Measurements from ENCODE around the gene GPR149.

DNA sequence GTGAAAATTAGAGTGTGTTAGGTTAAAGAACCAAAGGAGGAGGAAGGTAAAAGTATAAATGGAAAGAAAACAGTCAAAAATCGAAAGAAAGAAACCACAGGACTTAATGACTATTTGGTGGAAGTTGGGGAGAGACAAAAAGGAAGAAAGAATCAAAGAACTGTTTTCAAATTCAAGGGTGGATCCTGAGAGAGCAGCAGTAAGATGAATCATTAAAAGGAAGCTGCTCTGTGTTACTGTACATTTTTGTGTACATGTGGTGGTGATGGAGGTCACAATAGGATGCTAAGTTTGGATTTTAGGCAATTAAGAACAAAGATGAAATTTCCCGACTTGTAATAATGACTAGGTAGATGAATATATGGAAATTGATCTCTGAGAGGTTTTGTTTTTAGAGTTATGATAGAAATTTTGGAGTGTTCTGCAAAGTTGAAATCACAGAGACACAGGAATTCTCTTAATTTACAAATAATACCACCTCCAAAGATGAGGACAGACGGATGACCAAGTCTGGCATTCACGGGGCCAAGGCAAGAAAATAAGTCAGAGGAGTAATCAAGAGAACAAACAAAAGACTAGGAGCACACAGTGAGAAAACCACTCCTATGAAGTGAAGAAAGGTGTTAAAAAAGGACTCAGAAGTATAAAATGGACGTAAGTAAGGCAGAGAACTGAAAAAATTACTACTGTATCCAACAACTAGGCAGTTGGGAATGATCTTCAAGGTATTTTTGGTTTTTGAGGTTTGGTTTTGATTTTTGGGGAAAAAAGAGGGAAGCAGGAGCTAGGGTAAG is 112.8 kb downstream of the GPR149 start:
- TF ChIP-seq CREM (IDR thresholded peaks at IDR 0.05; ENCODE audit: low read depth) (no peak), POLR2AphosphoS5 (IDR thresholded peaks at IDR 0.05; ENCODE audit: low read length) (no peak), TCF7 (IDR thresholded peaks at IDR 0.05; ENCODE audit: borderline replicate concordance) (no peak), NFYA (IDR thresholded peaks at IDR 0.05; ENCODE audit: borderline replicate concordance, low read depth, low read length) (no peak), KDM1A (IDR thresholded peaks at IDR 0.05; ENCODE audit: borderline replicate concordance) (no peak), JUND (IDR thresholded peaks at IDR 0.05; ENCODE audit: low read depth, low read length) (no peak), ETV6 (conservative IDR thresholded peaks at IDR 0.05 in 1 of 2, IDR thresholded peaks at IDR 0.05 in 1 of 2; ENCODE audit: borderline replicate concordance in 1 of 2, low read depth in 1 of 2) (no peak), NRF1 (conservative IDR thresholded peaks at IDR 0.05; ENCODE audit: low read depth, low read length) (no peak)
- TF ChIP-seq, protein P1, sequence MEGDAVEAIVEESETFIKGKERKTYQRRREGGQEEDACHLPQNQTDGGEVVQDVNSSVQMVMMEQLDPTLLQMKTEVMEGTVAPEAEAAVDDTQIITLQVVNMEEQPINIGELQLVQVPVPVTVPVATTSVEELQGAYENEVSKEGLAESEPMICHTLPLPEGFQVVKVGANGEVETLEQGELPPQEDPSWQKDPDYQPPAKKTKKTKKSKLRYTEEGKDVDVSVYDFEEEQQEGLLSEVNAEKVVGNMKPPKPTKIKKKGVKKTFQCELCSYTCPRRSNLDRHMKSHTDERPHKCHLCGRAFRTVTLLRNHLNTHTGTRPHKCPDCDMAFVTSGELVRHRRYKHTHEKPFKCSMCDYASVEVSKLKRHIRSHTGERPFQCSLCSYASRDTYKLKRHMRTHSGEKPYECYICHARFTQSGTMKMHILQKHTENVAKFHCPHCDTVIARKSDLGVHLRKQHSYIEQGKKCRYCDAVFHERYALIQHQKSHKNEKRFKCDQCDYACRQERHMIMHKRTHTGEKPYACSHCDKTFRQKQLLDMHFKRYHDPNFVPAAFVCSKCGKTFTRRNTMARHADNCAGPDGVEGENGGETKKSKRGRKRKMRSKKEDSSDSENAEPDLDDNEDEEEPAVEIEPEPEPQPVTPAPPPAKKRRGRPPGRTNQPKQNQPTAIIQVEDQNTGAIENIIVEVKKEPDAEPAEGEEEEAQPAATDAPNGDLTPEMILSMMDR (IDR thresholded peaks at IDR 0.05 in 2 of 3, conservative IDR thresholded peaks at IDR 0.05 in 1 of 3; ENCODE audit: control insufficient read depth in 2 of 3, extremely low read depth in 1 of 3, insufficient read depth in 1 of 3, low read depth in 3 of 3, low read length in 3 of 3) = no peak
- TF ChIP-seq, protein P2, sequence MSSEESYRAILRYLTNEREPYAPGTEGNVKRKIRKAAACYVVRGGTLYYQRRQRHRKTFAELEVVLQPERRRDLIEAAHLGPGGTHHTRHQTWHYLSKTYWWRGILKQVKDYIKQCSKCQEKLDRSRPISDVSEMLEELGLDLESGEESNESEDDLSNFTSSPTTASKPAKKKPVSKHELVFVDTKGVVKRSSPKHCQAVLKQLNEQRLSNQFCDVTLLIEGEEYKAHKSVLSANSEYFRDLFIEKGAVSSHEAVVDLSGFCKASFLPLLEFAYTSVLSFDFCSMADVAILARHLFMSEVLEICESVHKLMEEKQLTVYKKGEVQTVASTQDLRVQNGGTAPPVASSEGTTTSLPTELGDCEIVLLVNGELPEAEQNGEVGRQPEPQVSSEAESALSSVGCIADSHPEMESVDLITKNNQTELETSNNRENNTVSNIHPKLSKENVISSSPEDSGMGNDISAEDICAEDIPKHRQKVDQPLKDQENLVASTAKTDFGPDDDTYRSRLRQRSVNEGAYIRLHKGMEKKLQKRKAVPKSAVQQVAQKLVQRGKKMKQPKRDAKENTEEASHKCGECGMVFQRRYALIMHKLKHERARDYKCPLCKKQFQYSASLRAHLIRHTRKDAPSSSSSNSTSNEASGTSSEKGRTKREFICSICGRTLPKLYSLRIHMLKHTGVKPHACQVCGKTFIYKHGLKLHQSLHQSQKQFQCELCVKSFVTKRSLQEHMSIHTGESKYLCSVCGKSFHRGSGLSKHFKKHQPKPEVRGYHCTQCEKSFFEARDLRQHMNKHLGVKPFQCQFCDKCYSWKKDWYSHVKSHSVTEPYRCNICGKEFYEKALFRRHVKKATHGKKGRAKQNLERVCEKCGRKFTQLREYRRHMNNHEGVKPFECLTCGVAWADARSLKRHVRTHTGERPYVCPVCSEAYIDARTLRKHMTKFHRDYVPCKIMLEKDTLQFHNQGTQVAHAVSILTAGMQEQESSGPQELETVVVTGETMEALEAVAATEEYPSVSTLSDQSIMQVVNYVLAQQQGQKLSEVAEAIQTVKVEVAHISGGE (CRISPR knock-in tag; IDR thresholded peaks at IDR 0.05) = no peak
- TF ChIP-seq, protein P3, sequence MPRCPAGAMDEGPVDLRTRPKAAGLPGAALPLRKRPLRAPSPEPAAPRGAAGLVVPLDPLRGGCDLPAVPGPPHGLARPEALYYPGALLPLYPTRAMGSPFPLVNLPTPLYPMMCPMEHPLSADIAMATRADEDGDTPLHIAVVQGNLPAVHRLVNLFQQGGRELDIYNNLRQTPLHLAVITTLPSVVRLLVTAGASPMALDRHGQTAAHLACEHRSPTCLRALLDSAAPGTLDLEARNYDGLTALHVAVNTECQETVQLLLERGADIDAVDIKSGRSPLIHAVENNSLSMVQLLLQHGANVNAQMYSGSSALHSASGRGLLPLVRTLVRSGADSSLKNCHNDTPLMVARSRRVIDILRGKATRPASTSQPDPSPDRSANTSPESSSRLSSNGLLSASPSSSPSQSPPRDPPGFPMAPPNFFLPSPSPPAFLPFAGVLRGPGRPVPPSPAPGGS (IDR thresholded peaks at IDR 0.05; ENCODE audit: borderline replicate concordance, insufficient read depth, low read depth, low read length, poor library complexity, severe bottlenecking) = no peak
